Activated B cell treated with CpG ODN at 0.5 μM for 24 hours (primary cell): ENCODE measurements around the gene CBLB. TPM values are rescaled to one million over a fixed set of nuclear protein-coding genes. Genes with fewer than 3 reads are reported as not detected.

Experiments used
- ATAC-seq: fragments of 200-7000 bp; cut with Tn5 transposase; one replicate; pipeline ENCODE4 v1.10.0; 2021; ENCODE audit warnings: low read depth, mild to moderate bottlenecking, moderate library complexity
- CTCF ChIA-PET: fragments of 350-600 bp; sonication (Branson Sonifier 250); formaldehyde crosslinking; loops from one replicate; lab custom pipeline; 2021; ENCODE audit warnings: antibody characterized with exemption; lab: Charles Lee
- POLR2A ChIA-PET: fragments of 350-600 bp; sonication (Branson Sonifier 250); formaldehyde crosslinking; loops from one replicate; lab custom pipeline; 2021; ENCODE audit warnings: antibody characterized with exemption; lab: Charles Lee
- DNase-seq: peaks from one replicate; pipeline ENCODE4 v3.0.0; 2022
- H3K27ac Mint-ChIP-seq: one replicate; pipeline ENCODE4 v1.8.0; 2020; ENCODE audit warnings: mixed read lengths
- H3K27me3 Mint-ChIP-seq: one replicate; pipeline ENCODE4 v1.8.0; 2021; ENCODE audit warnings: mixed read lengths
- H3K36me3 Mint-ChIP-seq: one replicate; pipeline ENCODE4 v1.8.0; 2021; ENCODE audit warnings: low read depth, mixed read lengths
- H3K4me1 Mint-ChIP-seq: one replicate; pipeline ENCODE4 v1.8.0; 2021; ENCODE audit warnings: mixed read lengths
- H3K4me3 Mint-ChIP-seq: one replicate; pipeline ENCODE4 v1.8.0; 2020; ENCODE audit warnings: mild to moderate bottlenecking, mixed read lengths
- H3K9me3 Mint-ChIP-seq: one replicate; pipeline ENCODE4 v1.8.0; 2020; ENCODE audit warnings: mixed read lengths
- CTCF ChIP-seq: fragments of 200-600 bp; IDR thresholded peaks from one replicate; pipeline ENCODE4 v1.8.0; 2022; ENCODE audit warnings: antibody characterized with exemption, mild to moderate bottlenecking
- intact Hi-C: fragments of 100-400 bp; cut with micrococcal nuclease; formaldehyde crosslinking; loops from one replicate; pipeline ENCODE4 v1.15.1; 2024
- total RNA-seq: library from RNA; stranded (reverse); gene quantifications from 2 replicates; pipeline ENCODE4 v1.2.3, GENCODE V29; 2022

The CBLB gene
- total RNA-seq, 1 donor from 2014 or later, result 78.1 TPM

GRCh38 chr3:105611304-105612192 lies 257.3 kb downstream of the CBLB start:
- ATAC-seq (no peak), DNase-seq (no peak)
- H3K27ac Mint-ChIP-seq, result no peak overlapping the region
- no peaks in the 10 kb centered on the region for H3K36me3 Mint-ChIP-seq
- no peaks in the 10 kb centered on the region for H3K4me1 Mint-ChIP-seq
- peaks cover 2% of the 10 kb centered on the region for H3K27me3 Mint-ChIP-seq
- POLR2A ChIA-PET, result no interaction called here
- TF ChIP-seq CTCF, result no peak
- H3K9me3 Mint-ChIP-seq, result no peaks in the 10 kb centered on the region
- CTCF ChIA-PET, result no interaction called here
- intact Hi-C loops, result no loop called here
- H3K4me3 Mint-ChIP-seq, result no peak overlapping the region

- Mint-ChIP-seq H3K36me3 (no peaks in the 10 kb centered on the region), H3K4me3 (no peak overlapping the region), H3K9me3 (no peaks in the 10 kb centered on the region), H3K27me3 (no peaks in the 10 kb centered on the region), H3K27ac (no peak overlapping the region), H3K4me1 (no peaks in the 10 kb centered on the region)
- no peak for DNase-seq
- ChIA-PET POLR2A (no interaction called here), CTCF (no interaction called here)
- intact Hi-C loops, result no loop called here
- TF ChIP-seq CTCF, result no peak
- ATAC-seq, result no peak
Measured at GRCh38 chr3:105610473-105610872, 258.3 kb downstream of the CBLB start.

GRCh38 chr3:105608623-105609022 lies 260.2 kb downstream of the CBLB start:
- DNase-seq (no peak), ATAC-seq (no peak)
- ChIA-PET POLR2A (no interaction called here), CTCF (no interaction called here)
- no peak for TF ChIP-seq CTCF
- Mint-ChIP-seq H3K9me3 (no peaks in the 10 kb centered on the region), H3K36me3 (no peaks in the 10 kb centered on the region), H3K4me1 (no peaks in the 10 kb centered on the region), H3K4me3 (no peak overlapping the region), H3K27me3 (no peaks in the 10 kb centered on the region), H3K27ac (no peak overlapping the region)
- intact Hi-C loops, result no loop called here

- H3K36me3 Mint-ChIP-seq, result no peaks in the 10 kb centered on the region
- H3K27ac Mint-ChIP-seq, result no peak overlapping the region
- no peaks in the 10 kb centered on the region for H3K27me3 Mint-ChIP-seq
- POLR2A ChIA-PET, result no interaction called here
- no peak for DNase-seq
- intact Hi-C loops, result no loop called here
- no peak for TF ChIP-seq CTCF
- CTCF ChIA-PET, result no interaction called here
- H3K4me3 Mint-ChIP-seq, result no peak overlapping the region
- no peaks in the 10 kb centered on the region for H3K9me3 Mint-ChIP-seq
- H3K4me1 Mint-ChIP-seq, result no peaks in the 10 kb centered on the region
- ATAC-seq, result no peak
Measured at GRCh38 chr3:105606016-105606415, 262.8 kb downstream of the CBLB start.
